Measurements from ENCODE around the gene MED22. TPM values are rescaled to one million over a fixed set of nuclear protein-coding genes. Genes with fewer than 3 reads are reported as not detected.

MED22 gene
- total RNA-seq, 1 experiment from 2014 or later: 26.2 TPM

DNA sequence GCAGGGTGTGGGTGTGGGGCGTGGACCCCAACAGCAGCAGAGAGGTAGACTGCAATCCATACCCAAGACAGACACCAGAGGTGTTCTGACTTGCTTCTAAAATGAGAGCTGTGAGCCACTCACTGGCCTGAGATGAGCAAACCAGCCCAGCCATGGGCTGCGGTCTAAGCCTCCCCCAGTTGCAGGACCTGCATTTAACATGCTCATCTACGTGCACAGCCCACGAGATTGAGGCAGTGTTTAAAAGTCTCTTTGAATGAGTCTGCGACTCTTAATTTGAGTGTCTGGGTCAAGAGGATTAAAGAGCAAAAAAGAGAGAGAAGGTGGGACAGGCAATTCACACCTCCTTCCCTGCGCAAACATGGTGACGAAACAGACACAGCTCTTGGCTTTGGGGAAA, 22.0 kb upstream of the MED22 start:
- ATAC-seq (no peak), DNase-seq (ENCODE audit: low read depth, low spot score) (no peak)
- BruUV-seq (replicated peaks): no TSS peak
- Histone ChIP-seq H3K27me3 (ENCODE audit: control insufficient read depth, insufficient read depth, low read length) (no peaks in the 10 kb centered on the region), H3K36me3 (ENCODE audit: control insufficient read depth, insufficient read depth, low read length) (peaks cover 6% of the 10 kb centered on the region; the same call in 1 of the 2 replicates), H3K4me3 (ENCODE audit: low read depth in 2 of 2, low read length in 2 of 2) (no peak overlapping the region), H3K9me3 (ENCODE audit: control insufficient read depth, insufficient read depth, low read depth, low read length) (no peaks in the 10 kb centered on the region), H3K27ac (ENCODE audit: low read length) (no peak overlapping the region), H3K4me1 (ENCODE audit: control insufficient read depth, insufficient read depth, low read length) (peaks cover 18% of the 10 kb centered on the region)
- ChIA-PET CTCF (no interaction called here), POLR2A (no interaction called here)
- in situ Hi-C loops (cut with HindIII; ENCODE audit: low pct_unique_long_range_greater_than_20kb, low sequenced_read_pairs): no loop called here
- TF ChIP-seq, protein P1, sequence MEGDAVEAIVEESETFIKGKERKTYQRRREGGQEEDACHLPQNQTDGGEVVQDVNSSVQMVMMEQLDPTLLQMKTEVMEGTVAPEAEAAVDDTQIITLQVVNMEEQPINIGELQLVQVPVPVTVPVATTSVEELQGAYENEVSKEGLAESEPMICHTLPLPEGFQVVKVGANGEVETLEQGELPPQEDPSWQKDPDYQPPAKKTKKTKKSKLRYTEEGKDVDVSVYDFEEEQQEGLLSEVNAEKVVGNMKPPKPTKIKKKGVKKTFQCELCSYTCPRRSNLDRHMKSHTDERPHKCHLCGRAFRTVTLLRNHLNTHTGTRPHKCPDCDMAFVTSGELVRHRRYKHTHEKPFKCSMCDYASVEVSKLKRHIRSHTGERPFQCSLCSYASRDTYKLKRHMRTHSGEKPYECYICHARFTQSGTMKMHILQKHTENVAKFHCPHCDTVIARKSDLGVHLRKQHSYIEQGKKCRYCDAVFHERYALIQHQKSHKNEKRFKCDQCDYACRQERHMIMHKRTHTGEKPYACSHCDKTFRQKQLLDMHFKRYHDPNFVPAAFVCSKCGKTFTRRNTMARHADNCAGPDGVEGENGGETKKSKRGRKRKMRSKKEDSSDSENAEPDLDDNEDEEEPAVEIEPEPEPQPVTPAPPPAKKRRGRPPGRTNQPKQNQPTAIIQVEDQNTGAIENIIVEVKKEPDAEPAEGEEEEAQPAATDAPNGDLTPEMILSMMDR (IDR thresholded peaks at IDR 0.05): no peak
- TF ChIP-seq POLR2AphosphoS5 (IDR thresholded peaks at IDR 0.05; ENCODE audit: low read depth, low read length) (no peak), SIN3A (IDR thresholded peaks at IDR 0.05; ENCODE audit: borderline replicate concordance, insufficient read depth, low read depth, low read length) (no peak)
- TF ChIP-seq, protein P2, sequence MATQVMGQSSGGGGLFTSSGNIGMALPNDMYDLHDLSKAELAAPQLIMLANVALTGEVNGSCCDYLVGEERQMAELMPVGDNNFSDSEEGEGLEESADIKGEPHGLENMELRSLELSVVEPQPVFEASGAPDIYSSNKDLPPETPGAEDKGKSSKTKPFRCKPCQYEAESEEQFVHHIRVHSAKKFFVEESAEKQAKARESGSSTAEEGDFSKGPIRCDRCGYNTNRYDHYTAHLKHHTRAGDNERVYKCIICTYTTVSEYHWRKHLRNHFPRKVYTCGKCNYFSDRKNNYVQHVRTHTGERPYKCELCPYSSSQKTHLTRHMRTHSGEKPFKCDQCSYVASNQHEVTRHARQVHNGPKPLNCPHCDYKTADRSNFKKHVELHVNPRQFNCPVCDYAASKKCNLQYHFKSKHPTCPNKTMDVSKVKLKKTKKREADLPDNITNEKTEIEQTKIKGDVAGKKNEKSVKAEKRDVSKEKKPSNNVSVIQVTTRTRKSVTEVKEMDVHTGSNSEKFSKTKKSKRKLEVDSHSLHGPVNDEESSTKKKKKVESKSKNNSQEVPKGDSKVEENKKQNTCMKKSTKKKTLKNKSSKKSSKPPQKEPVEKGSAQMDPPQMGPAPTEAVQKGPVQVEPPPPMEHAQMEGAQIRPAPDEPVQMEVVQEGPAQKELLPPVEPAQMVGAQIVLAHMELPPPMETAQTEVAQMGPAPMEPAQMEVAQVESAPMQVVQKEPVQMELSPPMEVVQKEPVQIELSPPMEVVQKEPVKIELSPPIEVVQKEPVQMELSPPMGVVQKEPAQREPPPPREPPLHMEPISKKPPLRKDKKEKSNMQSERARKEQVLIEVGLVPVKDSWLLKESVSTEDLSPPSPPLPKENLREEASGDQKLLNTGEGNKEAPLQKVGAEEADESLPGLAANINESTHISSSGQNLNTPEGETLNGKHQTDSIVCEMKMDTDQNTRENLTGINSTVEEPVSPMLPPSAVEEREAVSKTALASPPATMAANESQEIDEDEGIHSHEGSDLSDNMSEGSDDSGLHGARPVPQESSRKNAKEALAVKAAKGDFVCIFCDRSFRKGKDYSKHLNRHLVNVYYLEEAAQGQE (IDR thresholded peaks at IDR 0.05; ENCODE audit: insufficient read depth in 1 of 2, low read depth in 2 of 2, low read length in 1 of 2): no peak
- intact Hi-C loops (cut with micrococcal nuclease; ENCODE audit: unreplicated experiment): no loop called here

DNA sequence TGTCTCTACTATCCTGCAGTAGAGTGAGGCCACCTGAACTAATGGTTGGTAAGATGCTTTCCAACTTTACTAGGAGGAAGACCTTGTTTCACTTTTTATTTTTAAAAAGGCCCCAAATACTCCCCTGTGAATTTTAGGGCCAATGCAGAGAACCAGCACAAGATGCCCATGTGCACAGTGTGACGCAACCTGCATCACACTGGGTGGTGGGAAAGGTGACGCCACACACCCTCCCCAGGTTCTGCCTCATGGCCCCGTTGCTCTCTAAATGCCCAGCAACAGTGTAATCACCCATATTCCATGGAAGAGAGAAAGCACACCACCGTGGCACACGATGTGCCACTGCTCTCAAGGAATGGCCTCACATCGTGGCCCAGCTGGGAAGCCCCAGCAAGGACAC, 21.5 kb upstream of the MED22 start:
- TF ChIP-seq POLR2AphosphoS5 (IDR thresholded peaks at IDR 0.05; ENCODE audit: low read depth, low read length) (no peak), TCF7L2 (IDR thresholded peaks at IDR 0.05; ENCODE audit: low read depth, low read length) (no peak), SIN3A (IDR thresholded peaks at IDR 0.05; ENCODE audit: borderline replicate concordance, insufficient read depth, low read depth, low read length) (no peak)
- TF ChIP-seq, protein P2 (IDR thresholded peaks at IDR 0.05; ENCODE audit: insufficient read depth in 1 of 2, low read depth in 2 of 2, low read length in 1 of 2): no peak
- TF ChIP-seq, protein P1 (IDR thresholded peaks at IDR 0.05): no peak
- intact Hi-C loops (cut with micrococcal nuclease; ENCODE audit: unreplicated experiment) (no loop called here), in situ Hi-C loops (cut with HindIII; ENCODE audit: low pct_unique_long_range_greater_than_20kb, low sequenced_read_pairs) (no loop called here)
- DNase-seq (ENCODE audit: low read depth, low spot score): no peak
- peaks cover 6% of the 10 kb centered on the region; the same call in 1 of the 2 replicates for H3K36me3 ChIP-seq (ENCODE audit: control insufficient read depth, insufficient read depth, low read length)
- no peak overlapping the region for H3K4me3 ChIP-seq (ENCODE audit: low read depth in 2 of 2, low read length in 2 of 2)
- no peak for ATAC-seq
- no peaks in the 10 kb centered on the region for H3K27me3 ChIP-seq (ENCODE audit: control insufficient read depth, insufficient read depth, low read length)
- no peak overlapping the region for H3K27ac ChIP-seq (ENCODE audit: low read length)
- H3K9me3 ChIP-seq (ENCODE audit: control insufficient read depth, insufficient read depth, low read depth, low read length): no peaks in the 10 kb centered on the region
- peaks cover 17% of the 10 kb centered on the region for H3K4me1 ChIP-seq (ENCODE audit: control insufficient read depth, insufficient read depth, low read length)
- no TSS peak for BruUV-seq (replicated peaks)
- ChIA-PET CTCF (no interaction called here), POLR2A (no interaction called here)
